A673 (cell line): ENCODE results near the gene CD19.

Experiments used
- CTCF ChIP-seq: fragments of 300-800, 200-600 bp; sonication (generic); conservative IDR thresholded peaks from 2 replicates; pipeline ENCODE4 v1.5.1; 2017; ENCODE audit warnings: low read depth, mild to moderate bottlenecking, antibody characterized with exemption, low read length, moderate library complexity, mixed read lengths
- EZH2 ChIP-seq: fragments of 200-600 bp; sonication (generic); IDR thresholded peaks from 2 replicates; pipeline ENCODE4 v1.6.1; 2017; ENCODE audit warnings: borderline replicate concordance, low read depth, mild to moderate bottlenecking, mixed read lengths, antibody characterized with exemption, low read length; ENCODE audit not compliant: poor library complexity, severe bottlenecking

- TF ChIP-seq CTCF (no peak), EZH2 (no peak)
Observed at GRCh38 chr16:28915181-28915580, 16.6 kb upstream of the CD19 start.
